K562 (cell line): ENCODE measurements around the gene IRF2BP2. TPM values are rescaled to one million over a fixed set of nuclear protein-coding genes. Genes with fewer than 3 reads are reported as not detected.

Source experiments
- C11orf30 ChIP-seq: fragments of 450-650 bp; IDR thresholded peaks from 2 replicates; pipeline ENCODE4 v1.6.1; 2016; ENCODE audit warnings: low read depth, mild to moderate bottlenecking
- CSDE1 ChIP-seq, 2 experiments: fragments of 450-650 bp; IDR thresholded peaks; 2 replicates each; pipeline ENCODE4 v1.6.1; 2016; ENCODE audit warnings: mild to moderate bottlenecking in 1 of 2
- FOXK2 ChIP-seq, 2 experiments: fragments of 450-650 bp; IDR thresholded peaks in 1 of 2; conservative IDR thresholded peaks in 1 of 2; 2 replicates each; pipeline ENCODE4 v1.6.1; 2016; ENCODE audit warnings: low read depth in 2 of 2, mild to moderate bottlenecking in 1 of 2
- IRF9 ChIP-seq: fragments of 450-650 bp; IDR thresholded peaks from 2 replicates; pipeline ENCODE4 v1.6.1; 2016; ENCODE audit warnings: missing biosample characterization, missing genetic modification characterization
- KLF16 ChIP-seq: IDR thresholded peaks from 2 replicates; pipeline ENCODE4 v1.6.1; 2016; ENCODE audit warnings: antibody characterized with exemption
- MAZ ChIP-seq, 2 experiments: fragments of 450-650 bp in 1 of 2; sonication (generic) in 1 of 2; formaldehyde crosslinking; IDR thresholded peaks in 1 of 2; conservative IDR thresholded peaks in 1 of 2; 2 replicates each; pipeline versions ENCODE4 v1.4.0 to v1.5.0; 2020; ENCODE audit warnings: mild to moderate bottlenecking in 1 of 2, missing genetic modification reagents in 1 of 2
- PBX2 ChIP-seq, 2 experiments: IDR thresholded peaks in 1 of 2; conservative IDR thresholded peaks in 1 of 2; 2 replicates each; pipeline ENCODE4 v1.6.1; 2016; ENCODE audit warnings: low read depth in 2 of 2, mild to moderate bottlenecking in 1 of 2, missing compliant biosample characterization in 1 of 2, missing genetic modification characterization in 1 of 2, moderate library complexity in 1 of 2
- PKNOX1 ChIP-seq: fragments of 450-650 bp; IDR thresholded peaks from 2 replicates; pipeline ENCODE4 v1.6.1; 2016
- POLR2AphosphoS5 ChIP-seq: IDR thresholded peaks from 2 replicates; pipeline ENCODE4 v1.6.1; 2011; ENCODE audit warnings: mild to moderate bottlenecking, low read depth, low read length, moderate library complexity; ENCODE audit not compliant: control insufficient read depth, insufficient read depth
- SMAD3 ChIP-seq: fragments of 450-650 bp; formaldehyde crosslinking; conservative IDR thresholded peaks from 2 replicates; pipeline ENCODE4 v1.4.0; 2020; ENCODE audit warnings: mild to moderate bottlenecking
- SMARCA4 ChIP-seq: fragments of 450-650 bp; IDR thresholded peaks from 2 replicates; pipeline ENCODE4 v1.6.1; 2016
- TRIM24 ChIP-seq, 2 experiments: fragments of 450-650 bp; IDR thresholded peaks; 2 replicates each; pipeline ENCODE4 v1.6.1; 2016
- XRCC4 ChIP-seq: IDR thresholded peaks from one replicate; pipeline ENCODE4 v1.6.1; 2011; ENCODE audit not compliant: insufficient read depth, insufficient read length; ENCODE audit errors: extremely low read depth
- ZNF23 ChIP-seq: fragments of 250-450 bp; sonication (Bioruptor Pico); IDR thresholded peaks from 2 replicates; pipeline ENCODE4 v1.4.0; 2020; ENCODE audit warnings: mild to moderate bottlenecking
- ZNF592 ChIP-seq: fragments of 450-650 bp; IDR thresholded peaks from 2 replicates; pipeline ENCODE4 v1.6.1; 2017; ENCODE audit warnings: antibody characterized with exemption, mild to moderate bottlenecking
- ZNF75A ChIP-seq: fragments of 450-650 bp; formaldehyde crosslinking; IDR thresholded peaks from 2 replicates; pipeline ENCODE4 v1.4.0; 2020; ENCODE audit warnings: mild to moderate bottlenecking
- polyA plus RNA-seq, 8 experiments: library from polyadenylated mRNA; depleted of rRNA in 4 of 8; stranded (reverse) in 5 of 8; unstranded in 3 of 8; fragments of >200 nt; fragmentation: Nextera tagmentation in 2 of 8; fragmentation: Illumina TruSeq in 1 of 8; extraction: Ambion mirVana in 2 of 8; extraction: Trizol in 1 of 8; gene quantifications; 2 replicates each; pipeline versions ENCODE4 v1.2.1 to v1.2.3, GENCODE V29; 2011 to 2014; ENCODE audit warnings: inconsistent platforms in 1 of 8, missing spikeins in 1 of 8
- total RNA-seq, 7 experiments: library from RNA; depleted of rRNA in 6 of 7; stranded (reverse); fragments of >200 nt in 6 of 7; fragmentation: Illumina TruSeq in 2 of 7; extraction: Trizol in 2 of 7; gene quantifications; 2 replicates each; pipeline versions ENCODE4 v1.2.1 to v1.2.3, GENCODE V29; 2011 to 2021; ENCODE audit warnings: low replicate concordance in 1 of 7

Gene IRF2BP2
- total and polyA plus RNA-seq, 9 of the 15 experiments (the other 6 are each of a cell fraction or from before 2014, with no cell fraction given) = 7.7 to 68.6 (median 22.1) TPM

- TF ChIP-seq C11orf30 (0 out of 2 replicates have a peak, but pooled peaks have one; percentile 0), PKNOX1 (peak; percentile 84), ZNF592 (peak; percentile 63), SMARCA4 (peak; percentile 83), KLF16 (0 out of 2 replicates have a peak, but pooled peaks have one; percentile 28), CSDE1 (IDR thresholded peaks at IDR 0.05) (peak in 1 of 2 experiments; percentile 45; a peak in 1 of 4 replicates), TRIM24 (IDR thresholded peaks at IDR 0.05) (peak in 1 of 2 experiments; percentile 82; a peak in 1 of 4 replicates), PBX2 (CRISPR knock-in tag; IDR thresholded peaks at IDR 0.05; ENCODE audit: low read depth) (no peak), PBX2 (tag; conservative IDR thresholded peaks at IDR 0.05; ENCODE audit: low read depth) (peak; percentile 75; the same call in 1 of the 2 replicates), XRCC4 (no peak), MAZ (CRISPR knock-in tag; conservative IDR thresholded peaks at IDR 0.05 in 1 of 2, IDR thresholded peaks at IDR 0.05 in 1 of 2) (peak in 1 of 2 experiments; percentile 47; a peak in 1 of 4 replicates), SMAD3 (CRISPR knock-in tag) (0 out of 2 replicates have a peak, but pooled peaks have one; percentile 12), FOXK2 (conservative IDR thresholded peaks at IDR 0.05 in 1 of 2, IDR thresholded peaks at IDR 0.05 in 1 of 2; ENCODE audit: low read depth in 2 of 2) (peak in 1 of 2 experiments; percentile 16; a peak in 1 of 4 replicates), IRF9 (tag) (peak; percentile 98), ZNF23 (peak; percentile 48; the same call in 1 of the 2 replicates), POLR2AphosphoS5 (peak; percentile 48; the same call in 1 of the 2 replicates), ZNF75A (CRISPR knock-in tag) (peak; percentile 23; the same call in 1 of the 2 replicates)
Measured at GRCh38 chr1:234601301-234602017, 8.5 kb downstream of the IRF2BP2 start (continued).
